GOT3 (cell line): Measurements from ENCODE around the gene EIF5A2.

ENCODE experiments used
- DNase-seq: peaks from one replicate; lab custom pipeline; 2025; ENCODE audit warnings: mixed read lengths; lab: John Stamatoyannopoulos, UW

Gene EIF5A2

DNA sequence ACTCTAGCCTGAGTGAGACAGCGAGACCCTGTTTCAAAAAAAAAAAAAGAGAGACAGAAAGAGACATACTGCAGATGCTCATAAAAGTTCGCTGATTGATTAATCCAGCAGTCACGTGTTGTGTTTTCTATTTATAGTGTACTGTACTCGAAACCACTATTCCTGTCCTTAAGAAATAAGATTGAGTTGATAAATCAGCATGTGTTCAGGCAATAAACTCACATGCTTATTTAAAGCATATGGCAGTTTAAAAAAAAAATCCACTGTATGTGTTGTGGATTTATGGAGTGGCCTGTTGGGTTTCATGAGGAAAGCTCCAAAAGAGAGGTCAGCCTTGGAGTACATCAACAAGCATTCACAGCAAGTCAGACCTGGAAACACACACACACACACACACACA is 56.1 kb downstream of the EIF5A2 start:
- no peak for DNase-seq

DNA sequence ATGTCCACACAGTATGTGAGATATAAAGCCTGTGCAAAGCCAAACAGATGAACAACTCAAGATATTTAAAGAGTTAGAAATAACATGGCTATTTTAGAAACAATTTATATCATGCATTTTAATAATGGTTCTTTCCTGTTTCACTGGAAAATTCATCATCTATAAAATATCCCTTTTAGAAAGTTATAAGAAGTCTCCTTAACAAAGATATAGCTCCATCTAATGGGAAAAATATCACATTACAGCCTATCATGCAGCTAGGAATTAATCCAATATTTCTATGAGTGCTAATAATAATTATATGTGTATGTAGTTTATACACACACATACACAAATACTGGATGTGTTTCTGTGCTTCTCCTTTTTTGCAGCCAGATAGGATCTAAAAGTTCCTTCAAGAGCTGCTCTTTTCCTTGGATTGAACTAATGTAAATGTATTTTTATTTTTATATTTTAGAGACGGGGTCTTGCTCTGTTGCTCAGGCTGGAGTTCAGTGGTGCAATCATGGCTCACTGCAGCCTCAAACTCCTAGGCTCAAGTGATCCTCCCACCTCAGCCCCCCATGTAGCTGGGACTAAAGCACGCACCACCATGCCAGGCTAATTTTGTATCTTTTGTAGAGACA is 60.0 kb downstream of the EIF5A2 start:
- DNase-seq = no peak

- DNase-seq = no peak
Observed at GRCh38 chr3:170844377-170844776, 64.1 kb downstream of the EIF5A2 start.

- no peak for DNase-seq
Observed at GRCh38 chr3:170840291-170840859, 68.1 kb downstream of the EIF5A2 start.

GRCh38 chr3:170839518-170840100 is 68.8 kb downstream of the EIF5A2 start:
- no peak for DNase-seq
